Measurements from ENCODE around the gene CNN3.

DNA sequence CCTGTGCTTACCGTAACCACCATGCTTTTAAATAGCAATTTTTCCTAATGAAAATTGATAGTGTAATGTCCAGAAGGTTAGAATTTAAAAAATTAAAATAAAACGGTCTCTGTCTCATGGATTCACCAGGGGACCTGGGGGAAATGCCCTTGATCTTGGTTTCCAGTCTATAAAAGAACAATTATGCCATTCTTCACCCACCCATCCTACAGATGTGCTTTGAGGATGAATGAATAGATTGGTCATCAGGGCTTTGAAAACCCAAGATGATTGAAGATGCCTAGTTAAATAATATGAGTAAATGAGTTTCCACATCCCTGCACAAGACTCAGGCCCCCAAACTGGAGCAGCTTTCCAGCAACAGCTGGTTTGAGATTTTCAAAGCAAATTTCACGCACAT lies 38.7 kb downstream of the CNN3 start:
- TF ChIP-seq, protein P1, sequence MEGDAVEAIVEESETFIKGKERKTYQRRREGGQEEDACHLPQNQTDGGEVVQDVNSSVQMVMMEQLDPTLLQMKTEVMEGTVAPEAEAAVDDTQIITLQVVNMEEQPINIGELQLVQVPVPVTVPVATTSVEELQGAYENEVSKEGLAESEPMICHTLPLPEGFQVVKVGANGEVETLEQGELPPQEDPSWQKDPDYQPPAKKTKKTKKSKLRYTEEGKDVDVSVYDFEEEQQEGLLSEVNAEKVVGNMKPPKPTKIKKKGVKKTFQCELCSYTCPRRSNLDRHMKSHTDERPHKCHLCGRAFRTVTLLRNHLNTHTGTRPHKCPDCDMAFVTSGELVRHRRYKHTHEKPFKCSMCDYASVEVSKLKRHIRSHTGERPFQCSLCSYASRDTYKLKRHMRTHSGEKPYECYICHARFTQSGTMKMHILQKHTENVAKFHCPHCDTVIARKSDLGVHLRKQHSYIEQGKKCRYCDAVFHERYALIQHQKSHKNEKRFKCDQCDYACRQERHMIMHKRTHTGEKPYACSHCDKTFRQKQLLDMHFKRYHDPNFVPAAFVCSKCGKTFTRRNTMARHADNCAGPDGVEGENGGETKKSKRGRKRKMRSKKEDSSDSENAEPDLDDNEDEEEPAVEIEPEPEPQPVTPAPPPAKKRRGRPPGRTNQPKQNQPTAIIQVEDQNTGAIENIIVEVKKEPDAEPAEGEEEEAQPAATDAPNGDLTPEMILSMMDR (IDR thresholded peaks at IDR 0.05), result no peak
- TF ChIP-seq POLR2A (IDR thresholded peaks at IDR 0.05), result no peak

Measured in body of pancreas (tissue), 4 donors.